ENCODE data around the gene GPRASP2. TPM values are rescaled to one million over a fixed set of nuclear protein-coding genes. Genes with fewer than 3 reads are reported as not detected.

GPRASP2 gene
- total RNA-seq, 1 donor from 2014 or later, result 14.5 TPM

DNA sequence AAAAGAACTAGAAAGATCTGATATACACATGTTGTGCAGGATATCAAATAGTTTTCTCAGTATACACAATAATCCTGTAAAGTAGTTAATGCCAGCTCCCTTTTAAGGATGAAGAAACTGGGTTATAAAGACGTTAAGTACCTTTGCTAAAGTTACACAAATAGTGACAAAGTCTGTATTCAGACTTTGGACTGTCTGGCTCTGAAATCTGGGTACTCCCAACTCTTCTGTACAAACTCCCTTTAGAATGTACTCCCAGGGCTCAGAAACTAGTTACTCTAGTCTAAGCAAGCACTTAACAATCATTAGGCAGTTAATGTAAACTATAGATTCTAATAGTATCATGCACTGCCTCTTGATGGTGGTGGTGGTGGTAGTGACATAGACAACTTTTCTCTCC, 15.5 kb downstream of the GPRASP2 start:
- intact Hi-C loops (cut with micrococcal nuclease), result no loop called here
- H3K36me3 ChIP-seq, result no peaks in the 10 kb centered on the region
- H3K27ac ChIP-seq (replicated peaks), result no peak overlapping the region
- no peak for DNase-seq
- H3K4me1 ChIP-seq, result no peaks in the 10 kb centered on the region
- TF ChIP-seq, protein P1, sequence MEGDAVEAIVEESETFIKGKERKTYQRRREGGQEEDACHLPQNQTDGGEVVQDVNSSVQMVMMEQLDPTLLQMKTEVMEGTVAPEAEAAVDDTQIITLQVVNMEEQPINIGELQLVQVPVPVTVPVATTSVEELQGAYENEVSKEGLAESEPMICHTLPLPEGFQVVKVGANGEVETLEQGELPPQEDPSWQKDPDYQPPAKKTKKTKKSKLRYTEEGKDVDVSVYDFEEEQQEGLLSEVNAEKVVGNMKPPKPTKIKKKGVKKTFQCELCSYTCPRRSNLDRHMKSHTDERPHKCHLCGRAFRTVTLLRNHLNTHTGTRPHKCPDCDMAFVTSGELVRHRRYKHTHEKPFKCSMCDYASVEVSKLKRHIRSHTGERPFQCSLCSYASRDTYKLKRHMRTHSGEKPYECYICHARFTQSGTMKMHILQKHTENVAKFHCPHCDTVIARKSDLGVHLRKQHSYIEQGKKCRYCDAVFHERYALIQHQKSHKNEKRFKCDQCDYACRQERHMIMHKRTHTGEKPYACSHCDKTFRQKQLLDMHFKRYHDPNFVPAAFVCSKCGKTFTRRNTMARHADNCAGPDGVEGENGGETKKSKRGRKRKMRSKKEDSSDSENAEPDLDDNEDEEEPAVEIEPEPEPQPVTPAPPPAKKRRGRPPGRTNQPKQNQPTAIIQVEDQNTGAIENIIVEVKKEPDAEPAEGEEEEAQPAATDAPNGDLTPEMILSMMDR (IDR thresholded peaks at IDR 0.05; ENCODE audit: borderline replicate concordance), result no peak
- H3K27me3 ChIP-seq (ENCODE audit: low read depth), result no peaks in the 10 kb centered on the region
- H3K9me3 ChIP-seq (replicated peaks), result no peaks in the 10 kb centered on the region
- H3K4me3 ChIP-seq, result no peak overlapping the region

- Histone ChIP-seq H3K4me1 (no peaks in the 10 kb centered on the region), H3K4me3 (no peak overlapping the region), H3K27me3 (ENCODE audit: low read depth) (no peaks in the 10 kb centered on the region), H3K9me3 (replicated peaks) (no peaks in the 10 kb centered on the region), H3K27ac (replicated peaks) (no peak overlapping the region), H3K36me3 (no peaks in the 10 kb centered on the region)
- intact Hi-C loops (cut with micrococcal nuclease), result no loop called here
- DNase-seq, result no peak
- TF ChIP-seq, protein P1 (IDR thresholded peaks at IDR 0.05; ENCODE audit: borderline replicate concordance), result no peak
Observed at GRCh38 chrX:102728646-102729045, 16.4 kb downstream of the GPRASP2 start.

GRCh38 chrX:102739657-102740056, 27.4 kb downstream of the GPRASP2 start:
- no peak for DNase-seq
- Histone ChIP-seq H3K36me3 (no peaks in the 10 kb centered on the region), H3K4me3 (no peak overlapping the region), H3K4me1 (no peaks in the 10 kb centered on the region), H3K27ac (replicated peaks) (no peak overlapping the region), H3K27me3 (ENCODE audit: low read depth) (no peaks in the 10 kb centered on the region), H3K9me3 (replicated peaks) (no peaks in the 10 kb centered on the region)
- intact Hi-C loops (cut with micrococcal nuclease), result no loop called here
- TF ChIP-seq, protein P1 (IDR thresholded peaks at IDR 0.05; ENCODE audit: borderline replicate concordance), result no peak

GRCh38 chrX:102744307-102744706, 32.1 kb downstream of the GPRASP2 start:
- intact Hi-C loops (cut with micrococcal nuclease), result no loop called here
- no peaks in the 10 kb centered on the region for H3K9me3 ChIP-seq (replicated peaks)
- no peak overlapping the region for H3K4me3 ChIP-seq
- TF ChIP-seq, protein P1 (IDR thresholded peaks at IDR 0.05; ENCODE audit: borderline replicate concordance), result no peak
- H3K4me1 ChIP-seq, result no peaks in the 10 kb centered on the region
- H3K36me3 ChIP-seq, result no peaks in the 10 kb centered on the region
- no peak for DNase-seq
- H3K27ac ChIP-seq (replicated peaks), result no peak overlapping the region
- H3K27me3 ChIP-seq (ENCODE audit: low read depth), result no peaks in the 10 kb centered on the region

- Histone ChIP-seq H3K36me3 (no peaks in the 10 kb centered on the region), H3K4me3 (peak overlapping the region; percentile 73), H3K4me1 (no peaks in the 10 kb centered on the region), H3K27me3 (ENCODE audit: low read depth) (no peaks in the 10 kb centered on the region), H3K27ac (replicated peaks) (no peak overlapping the region), H3K9me3 (replicated peaks) (no peaks in the 10 kb centered on the region)
- TF ChIP-seq, protein P1 (IDR thresholded peaks at IDR 0.05; ENCODE audit: borderline replicate concordance), result no peak
- intact Hi-C loops (cut with micrococcal nuclease), result no loop called here
- no peak for DNase-seq
Observed at GRCh38 chrX:102745513-102745856, 33.2 kb downstream of the GPRASP2 start.
